Measurements from ENCODE around the gene ST13.
"Not testable (repeated sequence)": the region's sequence is repeated elsewhere in the genome, so short reads cannot be mapped to it uniquely, and the experiment has no call there.

Gene ST13

GRCh38 chr22:40782521-40782920, 73.9 kb downstream of the ST13 start:
- no peak for DNase-seq (ENCODE audit: low read depth, low spot score)

DNA sequence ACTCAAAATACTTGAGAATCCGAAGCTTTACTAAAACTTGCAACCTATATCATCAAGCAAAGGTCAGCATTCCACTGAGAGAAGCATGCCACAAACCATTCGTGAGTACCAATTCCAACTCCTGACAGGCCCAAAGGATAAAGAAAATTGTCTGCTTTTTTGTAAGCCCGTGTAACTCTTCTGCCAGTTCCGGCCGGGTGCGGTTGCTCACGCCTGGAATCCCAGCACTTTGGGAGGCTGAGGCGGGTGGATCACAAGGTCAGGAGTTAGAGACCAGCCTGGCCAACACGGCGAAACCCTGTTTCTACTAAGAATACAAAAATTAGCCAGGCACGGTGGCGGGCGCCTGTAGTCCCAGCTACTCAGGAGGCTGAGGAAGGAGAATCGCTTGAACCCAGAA, 74.7 kb downstream of the ST13 start:
- DNase-seq (ENCODE audit: low read depth, low spot score): not testable (repeated sequence)

Data from activated naive CD8-positive, alpha-beta T cell treated with anti-CD3 and anti-CD28 coated beads, Interleukin-2, amount 50 U/mL, for 16 hours (primary cell).